ELR (cell line): ENCODE results near the gene TIPARP.
A peak's percentile ranks its signal among the peaks of the same experiment; 100 is the strongest.

ENCODE experiments used
- DNase-seq: peaks from one replicate; pipeline ENCODE4 v3.0.0-alpha.2; 2015; ENCODE audit warnings: low read depth

The TIPARP gene

DNA sequence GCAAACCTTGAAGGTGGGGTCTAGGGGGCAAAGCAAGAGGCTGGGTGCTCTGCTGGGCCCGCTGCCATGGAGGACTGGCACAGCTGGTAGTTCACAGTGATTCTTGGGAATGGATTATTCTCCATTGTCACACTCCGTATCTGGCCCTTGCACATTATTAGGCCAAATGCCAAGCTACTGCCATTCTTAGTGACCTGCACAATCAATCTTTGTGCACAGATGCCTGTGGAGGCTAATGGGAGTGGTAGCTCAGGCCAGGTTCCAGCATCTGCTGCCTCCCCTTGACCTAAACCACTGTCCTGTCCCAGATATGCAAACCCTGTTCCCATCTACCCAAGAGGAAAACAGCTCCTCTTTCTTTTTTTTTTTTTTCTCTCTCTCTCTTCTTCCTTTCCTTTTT is 67.5 kb downstream of the TIPARP start:
- no peak for DNase-seq

DNA sequence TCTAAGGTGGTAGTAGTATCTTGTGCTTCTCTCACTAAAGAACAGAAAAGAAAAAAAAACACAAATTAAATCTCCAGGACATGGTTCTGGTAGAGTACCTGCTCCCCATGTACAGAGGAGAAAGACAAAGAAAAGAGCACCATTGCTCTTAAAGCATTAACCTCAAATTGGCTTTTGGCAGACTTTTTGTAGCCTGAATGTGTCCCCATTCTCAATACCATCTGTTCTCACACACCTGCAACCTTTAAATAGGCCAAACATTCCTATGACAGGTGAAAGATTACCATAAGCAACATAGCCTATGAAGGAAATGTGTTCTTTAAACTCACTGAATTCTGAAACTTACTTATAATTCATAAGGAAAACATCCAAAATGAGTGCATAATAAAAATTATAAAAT is 68.0 kb downstream of the TIPARP start:
- no peak for DNase-seq

DNA sequence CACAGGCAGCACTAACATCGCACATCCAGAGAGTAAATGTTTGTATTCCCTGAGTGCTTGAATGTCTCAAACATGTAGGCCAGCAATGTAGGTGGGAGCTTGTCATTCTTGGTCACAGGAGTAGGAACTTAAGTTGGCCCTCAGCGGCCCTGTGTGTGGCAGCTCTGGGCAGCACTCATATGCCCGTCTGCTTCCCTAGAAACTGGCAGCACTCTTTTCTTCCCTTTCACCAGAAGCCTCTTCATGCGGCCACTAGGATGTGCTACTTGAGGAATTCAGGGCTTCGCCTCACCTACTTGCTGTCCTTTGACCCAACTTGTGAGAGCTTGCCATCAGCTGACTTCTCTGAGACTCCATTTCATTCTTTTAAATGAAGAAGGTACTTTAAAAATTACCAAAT is 69.5 kb downstream of the TIPARP start:
- DNase-seq = no peak

DNA sequence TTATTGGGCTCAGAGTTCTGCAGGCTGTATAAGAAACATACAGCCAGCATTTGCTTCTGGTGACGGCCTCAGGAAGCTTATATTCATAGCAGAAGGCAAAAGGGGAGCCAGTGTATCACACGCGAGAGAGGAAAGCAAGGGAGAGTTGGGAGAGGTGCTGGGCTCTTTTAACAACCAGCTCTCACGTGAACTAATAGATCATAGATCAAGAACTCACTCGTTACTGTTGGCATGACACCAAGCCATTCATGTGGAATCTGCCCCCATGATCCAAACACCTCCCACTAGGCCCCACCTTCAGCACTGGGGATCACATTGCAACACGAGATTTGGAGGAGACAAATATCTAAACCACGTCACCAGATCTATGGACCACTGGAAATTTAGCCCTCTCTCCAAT is 70.2 kb downstream of the TIPARP start:
- DNase-seq = no peak

DNA sequence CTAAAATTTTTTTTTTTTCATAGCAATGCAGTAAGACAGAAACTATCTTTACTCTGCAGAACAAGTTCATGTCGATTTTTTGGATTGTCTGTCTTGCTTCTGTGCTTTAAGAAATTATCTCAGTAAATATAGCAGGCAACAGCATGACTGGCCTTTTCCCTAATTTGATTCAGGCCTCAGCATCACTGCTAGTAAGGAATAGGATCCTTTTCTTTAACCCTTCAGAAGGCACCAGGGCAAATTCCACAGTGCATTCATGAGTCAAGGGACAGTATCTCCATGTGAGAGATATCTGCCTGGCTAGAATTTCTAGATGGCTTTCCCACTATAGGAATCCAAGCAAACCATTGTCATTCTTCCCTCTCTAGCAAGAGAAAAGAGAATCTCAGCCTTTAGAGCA is 71.4 kb downstream of the TIPARP start:
- no peak for DNase-seq

DNA sequence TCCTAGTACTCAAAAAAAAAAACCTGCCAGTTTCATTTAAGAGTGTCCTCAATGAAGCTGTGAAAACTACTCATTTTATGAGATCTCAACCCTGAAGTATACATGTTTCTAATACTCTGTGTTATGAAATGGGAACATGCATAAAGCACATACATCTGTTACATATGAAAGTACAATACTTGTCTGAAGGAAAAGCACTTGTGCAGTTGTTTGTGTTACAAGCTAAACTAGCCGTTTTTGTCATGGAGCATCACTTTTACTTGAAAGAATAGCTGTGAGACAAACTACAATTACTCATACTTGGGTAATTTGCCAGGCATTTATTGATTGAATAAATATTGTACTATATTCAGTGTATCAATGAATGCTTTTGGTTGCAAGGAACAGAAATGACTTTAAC is 72.7 kb downstream of the TIPARP start:
- DNase-seq = no peak

DNA sequence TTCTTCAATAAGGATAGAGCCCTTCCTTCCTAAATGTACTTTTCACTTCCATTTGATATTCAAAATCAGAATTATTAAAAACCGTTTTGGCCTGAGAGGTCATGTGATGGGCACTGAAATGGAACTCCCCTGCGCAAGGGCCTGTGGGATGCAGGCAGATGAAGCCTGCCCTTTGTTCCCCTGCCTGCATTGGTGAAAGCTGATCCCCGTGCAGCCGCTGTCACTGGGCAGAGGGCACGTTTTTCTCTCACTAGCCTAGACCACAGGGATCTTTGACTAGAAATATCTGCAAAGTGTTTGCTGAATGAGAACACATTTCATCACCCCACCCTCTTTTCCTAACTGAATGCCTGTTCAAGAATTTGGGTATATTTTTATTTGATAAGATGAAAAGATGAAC is 74.9 kb downstream of the TIPARP start:
- no peak for DNase-seq

DNA sequence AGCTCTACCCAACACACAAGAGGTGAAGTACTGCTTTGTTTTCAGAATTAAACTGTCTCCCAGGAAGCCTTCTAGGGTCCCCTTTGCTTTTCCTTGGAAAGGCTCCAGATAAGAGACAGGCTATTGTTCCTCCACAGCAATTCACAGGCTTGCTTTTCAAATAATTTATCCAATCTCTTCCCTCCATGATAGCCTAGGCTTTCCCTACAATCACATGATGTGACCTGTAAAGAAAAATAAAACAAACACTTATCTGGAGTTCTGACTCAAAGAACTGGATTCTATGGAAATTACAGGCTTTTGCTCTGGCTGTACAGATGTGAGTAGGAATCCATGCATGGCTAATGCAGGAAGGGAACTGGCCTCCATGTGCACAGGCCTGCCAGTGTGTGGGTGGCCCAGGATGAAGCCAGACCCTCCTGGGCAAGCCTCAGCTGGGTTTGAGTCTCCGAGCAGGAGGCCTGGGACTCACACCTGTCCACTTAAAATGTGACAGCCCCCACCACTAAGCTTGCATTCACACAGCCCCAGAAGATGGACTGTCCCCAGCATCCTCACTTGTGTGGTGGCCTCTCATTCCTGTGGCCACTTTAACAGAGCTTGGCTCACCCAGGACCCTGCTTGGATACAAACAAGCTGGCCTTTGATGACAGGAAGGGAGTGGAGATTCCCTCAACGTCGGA is 75.9 kb downstream of the TIPARP start:
- peak; percentile 67 for DNase-seq

DNA sequence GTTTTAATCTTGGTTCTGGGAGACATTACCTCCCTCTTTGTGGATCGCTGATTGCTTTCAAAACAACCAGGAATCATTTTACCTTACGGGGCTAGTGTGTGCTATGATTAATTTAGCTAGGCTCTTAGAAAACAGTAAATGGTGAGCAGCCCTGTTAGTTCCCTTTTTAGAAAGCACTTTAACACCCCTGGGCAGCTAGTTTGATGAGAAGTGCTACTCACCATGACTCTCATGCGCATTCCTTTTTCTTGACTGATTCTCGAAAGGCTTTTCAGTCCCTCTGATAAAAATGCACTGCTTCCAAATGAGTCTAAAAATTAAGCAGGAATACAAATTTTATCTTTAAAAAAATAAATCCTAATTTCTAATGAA is 76.5 kb downstream of the TIPARP start:
- DNase-seq = peak; percentile 86

DNA sequence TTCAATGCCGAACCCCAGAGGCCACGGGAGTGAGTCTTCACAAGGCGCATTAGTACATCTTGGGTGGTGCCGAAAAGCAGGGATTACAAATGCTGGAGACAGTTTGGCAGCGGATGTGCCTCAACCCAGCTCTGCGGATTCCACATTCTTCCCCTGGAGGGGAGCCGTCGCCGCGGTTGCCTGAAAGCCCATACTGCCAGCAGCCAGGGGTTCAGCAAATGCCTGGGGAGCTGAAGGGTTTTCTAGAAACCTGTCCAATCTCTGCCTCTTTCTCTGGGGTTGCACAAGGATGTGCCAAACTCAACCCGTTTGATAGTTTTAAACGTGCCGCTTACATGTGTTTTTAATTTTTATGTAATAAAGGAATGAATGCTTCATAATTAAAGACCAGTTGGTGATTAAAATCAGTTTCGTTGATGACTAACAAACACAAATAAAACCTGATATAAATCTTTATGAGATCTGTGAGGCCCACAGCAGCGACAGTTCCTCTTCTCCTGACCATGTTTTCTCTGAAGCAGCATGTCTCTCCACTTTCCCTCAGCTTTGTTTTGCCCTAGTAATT is 77.2 kb downstream of the TIPARP start:
- DNase-seq = peak; percentile 96
